Smooth muscle cell (in vitro differentiated cells): ENCODE measurements around the gene HINT3. TPM values are rescaled to one million over a fixed set of nuclear protein-coding genes. Genes with fewer than 3 reads are reported as not detected.
"Not testable (repeated sequence)": the region's sequence is repeated elsewhere in the genome, so short reads cannot be mapped to it uniquely, and the experiment has no call there.

Source experiments
- DNase-seq: peaks from one replicate; lab custom pipeline; 2025; ENCODE audit not compliant: unreplicated experiment; lab: John Stamatoyannopoulos, UW
- H2AFZ ChIP-seq: fragments of 200-600 bp; sonication (generic); 2 replicates; pipeline ENCODE4 v1.6.0; 2016; ENCODE audit warnings: antibody characterized with exemption, low read depth, mild to moderate bottlenecking
- H3F3A ChIP-seq: fragments of 200-600 bp; sonication (generic); 2 replicates; pipeline ENCODE4 v1.6.0; 2017; ENCODE audit warnings: antibody characterized with exemption, low read depth
- H3K27ac ChIP-seq: fragments of 200-600 bp; sonication (generic); 2 replicates; pipeline ENCODE4 v1.5.1; 2016; ENCODE audit warnings: low read depth, mild to moderate bottlenecking
- H3K27me3 ChIP-seq: fragments of 200-600 bp; sonication (generic); 2 replicates; pipeline ENCODE4 v1.6.1; 2016; ENCODE audit warnings: low read depth, mild to moderate bottlenecking
- H3K36me3 ChIP-seq: fragments of 200-600 bp; sonication (generic); 2 replicates; pipeline ENCODE4 v1.5.1; 2016; ENCODE audit warnings: low read depth
- H3K4me1 ChIP-seq: fragments of 200-600 bp; sonication (generic); 2 replicates; pipeline ENCODE4 v1.5.1; 2016; ENCODE audit warnings: low read depth
- H3K4me2 ChIP-seq: fragments of 200-600 bp; sonication (generic); 2 replicates; pipeline ENCODE4 v1.6.0; 2016; ENCODE audit warnings: mild to moderate bottlenecking
- H3K4me3 ChIP-seq: fragments of 200-600 bp; sonication (generic); 2 replicates; pipeline ENCODE4 v1.5.1; 2016; ENCODE audit warnings: mild to moderate bottlenecking
- H3K79me2 ChIP-seq: fragments of 200-600 bp; sonication (generic); 2 replicates; pipeline ENCODE4 v1.6.0; 2016; ENCODE audit warnings: low read depth, mild to moderate bottlenecking
- H3K9ac ChIP-seq: fragments of 200-600 bp; sonication (generic); 2 replicates; pipeline ENCODE4 v1.6.0; 2016; ENCODE audit warnings: low read depth
- H3K9me3 ChIP-seq: fragments of 200-600 bp; sonication (generic); replicated peaks from 2 replicates; pipeline ENCODE4 v1.5.1; 2016; ENCODE audit warnings: low read depth
- H4K20me1 ChIP-seq: fragments of 200-600 bp; sonication (generic); 2 replicates; pipeline ENCODE4 v1.6.0; 2016; ENCODE audit warnings: low read depth
- CTCF ChIP-seq: fragments of 200-600 bp; sonication (generic); IDR thresholded peaks from 2 replicates; pipeline ENCODE4 v1.5.1; 2017; ENCODE audit warnings: borderline replicate concordance, mild to moderate bottlenecking, antibody characterized with exemption; ENCODE audit not compliant: insufficient read depth, poor library complexity, severe bottlenecking
- WGBS: methylation state at CpG from one replicate; pipeline ENCODE4 v1.1.7; 2016; ENCODE audit warnings: low lambda C conversion rate; 5-methylcytosine and 5-hydroxymethylcytosine counted together
- polyA plus RNA-seq: library from polyadenylated mRNA; unstranded; fragments of >200 nt; fragmentation: Nextera tagmentation; extraction: Ambion mirVana; gene quantifications from 2 replicates; pipeline ENCODE4 v1.2.1, GENCODE V29; 2016
- total RNA-seq: library from RNA; depleted of rRNA; stranded (reverse); fragments of >200 nt; gene quantifications from 2 replicates; pipeline ENCODE4 v1.2.3, GENCODE V29; 2014

HINT3 gene
- total and polyA plus RNA-seq, 2 experiments from 2014 or later = 6.8 to 13.1 TPM

- H3K36me3 ChIP-seq = no peaks in the 10 kb centered on the region
- peak overlapping the region; percentile 94 for H3K27ac ChIP-seq
- H3K27me3 ChIP-seq = no peaks in the 10 kb centered on the region
- H3K4me1 ChIP-seq = peaks cover 23% of the 10 kb centered on the region
- H3K79me2 ChIP-seq = no peaks in the 10 kb centered on the region
- H3K9me3 ChIP-seq = no peaks in the 10 kb centered on the region
- WGBS = 61% methylated on average over 2 of the region's 2 CpGs
- peaks cover 29% of the 10 kb centered on the region for H3F3A ChIP-seq
- no peak for TF ChIP-seq CTCF
- no peak overlapping the region for H3K4me2 ChIP-seq
- no peak overlapping the region for H3K4me3 ChIP-seq
- no peak overlapping the region for H2AFZ ChIP-seq
- no peak for DNase-seq
- H4K20me1 ChIP-seq = no peaks in the 10 kb centered on the region
- no peak overlapping the region for H3K9ac ChIP-seq
Observed at GRCh38 chr6:125949069-125949468, 7.5 kb upstream of the HINT3 start.

- no peaks in the 10 kb centered on the region for H3K36me3 ChIP-seq
- no peak for TF ChIP-seq CTCF
- no peaks in the 10 kb centered on the region for H3K79me2 ChIP-seq
- 41% methylated on average over 6 of the region's 6 CpGs for WGBS
- no peak for DNase-seq
- peak overlapping the region; percentile 60 for H3K27ac ChIP-seq
- no peaks in the 10 kb centered on the region for H3K27me3 ChIP-seq
- H3K9me3 ChIP-seq = no peaks in the 10 kb centered on the region
- no peak overlapping the region for H2AFZ ChIP-seq
- H3F3A ChIP-seq = peaks cover 17% of the 10 kb centered on the region
- peak overlapping the region; percentile 32 for H3K4me2 ChIP-seq
- no peak overlapping the region for H3K9ac ChIP-seq
- no peak overlapping the region for H3K4me3 ChIP-seq
- peaks cover 11% of the 10 kb centered on the region for H3K4me1 ChIP-seq
- no peaks in the 10 kb centered on the region for H4K20me1 ChIP-seq
Observed at GRCh38 chr6:125950293-125950692, 6.3 kb upstream of the HINT3 start.

- 75% methylated on average over 6 of the region's 6 CpGs for WGBS
Observed at GRCh38 chr6:125950716-125951115, 5.9 kb upstream of the HINT3 start.

GRCh38 chr6:125951323-125951722 lies 5.2 kb upstream of the HINT3 start:
- Histone ChIP-seq H3K79me2 (no peaks in the 10 kb centered on the region), H3K27me3 (no peaks in the 10 kb centered on the region), H3K4me1 (peaks cover 3% of the 10 kb centered on the region), H2AFZ (peak overlapping the region; percentile 46), H3F3A (peaks cover 9% of the 10 kb centered on the region), H3K9ac (no peak overlapping the region), H3K4me2 (no peak overlapping the region), H3K4me3 (no peak overlapping the region), H4K20me1 (no peaks in the 10 kb centered on the region), H3K27ac (peak overlapping the region; percentile 60), H3K9me3 (no peaks in the 10 kb centered on the region), H3K36me3 (no peaks in the 10 kb centered on the region)
- DNase-seq = no peak
- 67% methylated on average over 1 of the region's 1 CpG for WGBS
- no peak for TF ChIP-seq CTCF

More at GRCh38 chr6:125950716-125951115, 5.9 kb upstream of the HINT3 start:
- not testable (repeated sequence) for H3K36me3 ChIP-seq, H3K4me3 ChIP-seq, H4K20me1 ChIP-seq, DNase-seq, H3K79me2 ChIP-seq, H3K9me3 ChIP-seq, H3K27me3 ChIP-seq, H3K4me1 ChIP-seq, H3K9ac ChIP-seq
- H3K4me2 ChIP-seq = peak overlapping the region; percentile 32
- H3F3A ChIP-seq = peaks cover 13% of the 10 kb centered on the region
- H2AFZ ChIP-seq = peak overlapping the region; percentile 46
- peak overlapping the region; percentile 60 for H3K27ac ChIP-seq
